Breast epithelium (tissue), 3 donors: ENCODE results near the gene HDGF.

Source experiments
- CTCF ChIP-seq, 3 donors: fragments of 450-650 bp; IDR thresholded peaks; one replicate each; pipeline ENCODE4 v1.5.1; 2016 to 2017; ENCODE audit warnings: antibody characterized with exemption in 3 of 3, mild to moderate bottlenecking in 3 of 3, moderate library complexity in 3 of 3
- POLR2A ChIP-seq: fragments of 450-650 bp; IDR thresholded peaks from one replicate; pipeline ENCODE4 v1.6.1; 2016; ENCODE audit warnings: antibody characterized with exemption, mild to moderate bottlenecking, moderate library complexity
- POLR2AphosphoS5 ChIP-seq, 3 donors: sonication (generic); formaldehyde crosslinking; IDR thresholded peaks; one replicate each; pipeline ENCODE4 v1.6.1; 2017; ENCODE audit warnings: antibody characterized with exemption in 3 of 3

- TF ChIP-seq CTCF (IDR thresholded peaks at IDR 0.05): no peak
- peak; percentile 46 to 75 (median 57) for TF ChIP-seq POLR2AphosphoS5 (IDR thresholded peaks at IDR 0.05)
- TF ChIP-seq POLR2A: no peak
Measured at GRCh38 chr1:156704930-156705320, 46.5 kb downstream of the HDGF start.
